T follicular helper cell (primary cell): ENCODE results near the gene KIF3A.

Source experiments
- DNase-seq: peaks from one replicate; pipeline ENCODE4 v3.0.0-alpha.2; 2020; ENCODE audit warnings: low read depth

KIF3A gene

GRCh38 chr5:132663771-132664695 lies 73.3 kb downstream of the KIF3A start:
- DNase-seq, result no peak

GRCh38 chr5:132662925-132663770 lies 74.2 kb downstream of the KIF3A start:
- no peak for DNase-seq

- no peak for DNase-seq
Measured at GRCh38 chr5:132662004-132662401, 75.3 kb downstream of the KIF3A start.

- no peak for DNase-seq
Measured at GRCh38 chr5:132661231-132662003, 75.9 kb downstream of the KIF3A start.

- DNase-seq, result no peak
Measured at GRCh38 chr5:132659598-132660493, 77.5 kb downstream of the KIF3A start.

- DNase-seq, result no peak
Measured at GRCh38 chr5:132658381-132659302, 78.7 kb downstream of the KIF3A start.

- DNase-seq, result no peak
Measured at GRCh38 chr5:132657676-132658380, 79.5 kb downstream of the KIF3A start, which contains the start of gene IL13. Gene IL13 (plus strand): TSS chr5:132658173. CDS start chr5:132658187, 14 bp downstream.

- no peak for DNase-seq
Measured at GRCh38 chr5:132656774-132657355, 80.5 kb downstream of the KIF3A start.

- no peak for DNase-seq
Measured at GRCh38 chr5:132655821-132656773, 81.2 kb downstream of the KIF3A start.

GRCh38 chr5:132653716-132654115 lies 83.6 kb downstream of the KIF3A start:
- no peak for DNase-seq

GRCh38 chr5:132651838-132652469 lies 85.4 kb downstream of the KIF3A start:
- DNase-seq, result no peak

GRCh38 chr5:132648355-132648754 lies 89.0 kb downstream of the KIF3A start:
- no peak for DNase-seq

- DNase-seq, result no peak
Measured at GRCh38 chr5:132647473-132647872, 89.9 kb downstream of the KIF3A start.

- DNase-seq, result no peak
Measured at GRCh38 chr5:132646583-132647266, 90.6 kb downstream of the KIF3A start.

GRCh38 chr5:132644177-132644576 lies 93.2 kb downstream of the KIF3A start:
- no peak for DNase-seq
